CD4-positive, alpha-beta T cell treated with Interleukin-15 for 4 hours (primary cell): ENCODE measurements around the gene S100A5.
"Not testable (repeated sequence)": the region's sequence is repeated elsewhere in the genome, so short reads cannot be mapped to it uniquely, and the experiment has no call there.

Source experiments
- DNase-seq: peaks from one replicate; pipeline ENCODE4 v3.0.0-alpha.2; 2020; ENCODE audit warnings: low spot score

Gene S100A5

GRCh38 chr1:153533689-153534201 is 7.0 kb downstream of the S100A5 start:
- DNase-seq = no peak

- peak; percentile 81 for DNase-seq
Observed at GRCh38 chr1:153532769-153533599, 7.8 kb downstream of the S100A5 start.

DNA sequence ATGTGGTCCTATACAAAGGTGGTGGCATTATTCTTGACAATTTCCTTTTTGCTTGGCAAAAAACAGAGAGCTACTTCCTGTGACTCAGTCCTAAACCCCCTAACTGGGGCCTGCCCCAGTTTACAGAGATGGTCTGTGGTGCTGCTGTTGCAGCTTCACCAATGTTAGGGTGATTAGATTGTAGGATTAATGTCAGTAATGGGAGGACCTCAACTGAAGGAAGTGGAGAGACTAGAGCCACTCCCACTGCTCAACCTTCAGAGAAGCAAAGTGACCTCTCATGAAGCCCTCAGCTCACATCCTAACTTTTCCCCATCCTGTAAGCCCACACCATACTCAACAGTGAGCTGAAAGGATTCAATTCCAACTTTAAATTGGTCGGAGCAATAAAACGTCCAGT is 8.6 kb downstream of the S100A5 start:
- peak; percentile 78 for DNase-seq

DNA sequence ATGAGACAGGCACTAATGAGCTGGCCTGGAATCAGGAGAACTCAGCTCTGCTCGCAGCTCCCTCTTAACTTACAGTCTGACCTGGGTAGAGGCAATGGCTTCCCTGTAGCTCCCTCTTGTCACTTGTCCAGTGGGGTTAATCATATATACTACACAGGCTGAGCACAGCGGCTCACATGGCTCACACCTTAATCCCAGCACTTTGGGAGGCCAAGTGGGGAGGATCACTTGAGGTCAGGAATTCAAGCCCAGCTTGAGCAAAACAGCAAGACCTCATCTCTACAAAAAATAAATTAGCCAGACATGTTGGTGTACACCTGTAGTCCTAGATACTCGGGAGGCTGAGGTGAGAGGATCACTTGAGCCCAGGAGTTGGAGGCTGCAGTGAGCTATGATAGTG is 9.1 kb downstream of the S100A5 start:
- no peak for DNase-seq

DNA sequence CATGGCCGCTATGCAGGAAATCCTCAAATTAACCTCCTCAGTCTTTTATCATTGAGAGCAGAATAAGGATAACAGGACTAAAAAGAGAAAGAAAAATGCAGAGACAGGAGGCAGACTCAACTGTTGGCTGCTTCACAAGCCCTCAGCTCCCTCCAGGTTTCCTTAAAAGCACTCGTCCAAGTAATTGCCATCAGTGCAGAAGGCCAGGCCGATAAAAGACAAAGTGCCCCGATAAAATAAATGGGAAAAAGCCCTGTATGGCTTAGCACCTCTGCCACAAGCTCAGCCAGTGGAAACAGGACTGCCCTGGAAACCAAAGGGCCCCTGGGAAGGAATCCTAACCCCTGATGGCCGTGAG is 13.1 kb downstream of the S100A5 start:
- no peak for DNase-seq

DNA sequence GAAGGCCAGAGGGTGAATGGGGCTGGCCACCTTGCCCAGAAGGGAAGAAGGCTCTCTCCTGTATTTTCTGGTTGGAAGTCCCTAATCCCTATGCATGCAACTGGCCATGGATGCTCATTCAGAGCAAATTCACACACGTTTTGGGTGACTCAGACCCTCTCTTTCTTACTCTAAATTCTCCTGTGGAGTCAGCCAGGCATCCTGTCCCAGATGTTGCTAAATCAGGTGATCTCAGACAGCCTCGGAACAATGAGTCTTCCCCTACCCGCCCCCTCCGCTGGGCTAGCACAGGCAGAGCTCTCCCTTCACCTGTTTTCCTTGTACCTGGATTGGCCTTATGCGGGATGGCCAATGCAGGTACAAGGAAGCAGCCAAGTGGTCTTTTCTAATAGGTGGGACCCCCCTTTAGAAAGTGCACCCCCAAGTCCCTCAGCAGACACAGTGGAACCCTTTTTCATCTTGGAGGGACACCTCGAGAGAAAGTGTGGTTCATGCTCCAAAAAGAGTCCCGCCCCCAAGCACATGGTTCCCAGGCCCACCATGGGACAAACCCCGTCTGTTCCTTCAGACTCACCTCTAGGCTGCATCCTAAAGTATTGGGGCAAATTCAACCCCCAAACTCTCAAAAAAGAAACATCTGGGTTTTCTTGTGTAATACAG is 13.6 kb downstream of the S100A5 start:
- no peak for DNase-seq

- no peak for DNase-seq
Observed at GRCh38 chr1:153526132-153526543, 14.6 kb downstream of the S100A5 start.

GRCh38 chr1:153525088-153525728 is 15.5 kb downstream of the S100A5 start:
- DNase-seq = no peak

GRCh38 chr1:153522353-153523048 is 18.2 kb downstream of the S100A5 start:
- not testable (repeated sequence) for DNase-seq

GRCh38 chr1:153521808-153522207 is 18.9 kb downstream of the S100A5 start:
- not testable (repeated sequence) for DNase-seq

GRCh38 chr1:153520818-153521476 is 19.8 kb downstream of the S100A5 start:
- no peak for DNase-seq

- DNase-seq = not testable (repeated sequence)
Observed at GRCh38 chr1:153520137-153520691, 20.5 kb downstream of the S100A5 start.

- DNase-seq = no peak
Observed at GRCh38 chr1:153519242-153519641, 21.5 kb downstream of the S100A5 start.

DNA sequence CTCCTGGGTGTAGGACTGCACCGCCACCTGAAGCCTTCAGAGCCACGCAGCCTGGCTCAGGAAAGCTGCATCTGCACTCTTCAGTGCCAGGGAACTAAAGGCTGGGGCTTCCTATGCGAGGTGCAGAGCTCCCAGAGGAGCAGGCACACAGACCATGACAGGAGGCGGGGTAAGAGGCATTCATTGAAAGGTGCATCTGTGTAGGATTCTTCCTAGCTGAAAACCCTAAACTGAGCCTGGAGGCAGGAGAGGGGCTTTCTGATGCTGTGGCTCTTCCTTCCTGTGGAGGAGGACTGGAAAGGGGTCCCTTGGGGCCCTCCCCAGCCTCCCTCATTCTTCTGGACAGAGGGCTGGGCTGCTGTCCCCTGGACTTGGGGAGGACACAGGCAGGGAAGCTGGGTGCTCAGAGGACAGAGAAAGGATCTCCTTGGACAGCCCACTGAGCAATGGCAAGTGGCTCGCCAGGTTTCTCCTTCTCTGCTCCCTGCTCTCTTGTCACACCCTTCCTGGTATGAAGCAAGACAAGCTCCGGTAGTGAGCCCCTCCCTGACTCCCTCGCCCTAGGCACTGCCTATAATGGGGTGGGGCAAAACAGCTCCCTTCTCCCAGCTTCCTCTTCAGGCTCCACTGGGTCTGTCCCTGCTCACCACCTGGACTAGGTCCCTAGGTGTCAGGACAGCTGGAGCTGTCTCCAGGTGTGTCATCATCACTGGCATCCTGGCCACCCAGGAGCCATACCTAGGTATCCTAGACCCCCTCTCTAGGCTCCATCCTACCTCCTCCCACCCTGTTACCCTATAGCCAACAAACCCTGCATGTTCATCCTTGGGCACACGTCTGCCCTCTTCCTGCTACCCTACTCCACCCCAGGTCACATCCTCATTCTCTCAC is 25.0 kb downstream of the S100A5 start:
- DNase-seq = no peak

DNA sequence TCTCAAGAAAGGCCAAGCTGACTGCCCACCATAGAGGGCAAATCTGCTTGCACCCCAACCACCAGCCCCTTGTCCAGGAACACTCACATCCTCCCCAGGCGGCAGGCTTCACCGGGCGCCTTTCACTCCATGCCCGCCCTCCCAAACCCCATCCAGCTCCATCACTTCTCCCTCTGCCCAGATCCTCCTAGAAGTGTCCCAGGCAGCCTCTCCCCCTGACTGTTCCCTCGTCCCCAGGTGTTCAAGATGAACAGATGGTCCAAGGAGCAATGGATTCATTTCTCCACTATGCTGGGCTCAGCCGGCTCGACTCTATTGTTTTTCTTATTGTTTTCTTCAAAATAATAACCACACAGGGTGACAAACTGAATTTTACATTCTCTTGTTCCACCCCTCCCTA is 27.1 kb downstream of the S100A5 start:
- no peak for DNase-seq

GRCh38 chr1:153513023-153513422 is 27.7 kb downstream of the S100A5 start:
- DNase-seq = no peak

DNA sequence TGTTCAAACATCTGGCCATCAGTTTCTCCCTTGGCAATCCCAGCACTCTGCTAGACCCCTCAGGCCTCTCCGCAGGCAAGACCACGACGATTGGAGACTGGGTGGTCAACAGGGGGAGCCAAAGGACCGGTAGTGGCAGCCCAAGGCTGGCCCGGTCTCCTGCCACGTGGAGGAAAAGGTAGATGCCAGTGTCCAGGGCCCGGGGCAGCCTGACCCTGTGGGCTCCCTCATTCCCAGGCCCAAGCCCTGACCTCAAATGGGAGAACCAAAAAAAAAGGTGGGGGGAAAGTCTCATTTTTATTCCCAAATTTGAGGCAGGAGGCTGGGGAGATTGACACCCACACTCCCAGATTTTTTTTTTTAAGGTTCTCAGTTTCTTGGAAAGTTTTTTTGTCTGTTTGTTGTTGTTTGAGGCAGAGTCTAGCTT is 29.7 kb downstream of the S100A5 start:
- peak; percentile 79 for DNase-seq

DNA sequence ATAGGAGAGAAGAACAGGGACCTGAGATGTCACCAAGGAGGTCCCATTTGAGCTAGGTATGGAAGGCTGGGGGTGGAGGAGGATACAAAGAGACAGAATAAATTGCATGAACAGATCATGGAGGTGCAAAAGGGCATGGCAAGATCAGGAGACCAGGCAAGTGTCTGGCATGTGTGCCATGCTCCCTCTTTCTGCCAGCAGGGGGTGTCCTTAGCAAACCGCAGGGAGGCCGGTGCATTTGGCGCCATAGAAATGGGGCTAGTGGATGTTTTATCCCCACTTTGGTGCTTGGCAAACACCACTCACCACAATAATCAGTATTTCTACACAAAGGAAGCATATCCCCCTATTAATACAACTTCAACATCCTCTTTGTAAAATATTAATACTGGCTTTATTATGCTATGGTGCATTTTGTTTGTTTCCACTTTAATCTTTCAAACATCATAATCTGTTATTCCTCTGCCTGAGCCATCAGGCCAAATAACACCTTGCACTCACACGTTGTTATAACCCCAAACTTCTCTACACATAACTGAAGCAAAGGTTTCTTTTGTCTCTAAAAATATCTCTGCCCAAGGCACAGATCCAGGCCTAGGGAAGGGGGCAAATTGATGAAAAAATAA is 30.9 kb downstream of the S100A5 start:
- DNase-seq = peak; percentile 71

DNA sequence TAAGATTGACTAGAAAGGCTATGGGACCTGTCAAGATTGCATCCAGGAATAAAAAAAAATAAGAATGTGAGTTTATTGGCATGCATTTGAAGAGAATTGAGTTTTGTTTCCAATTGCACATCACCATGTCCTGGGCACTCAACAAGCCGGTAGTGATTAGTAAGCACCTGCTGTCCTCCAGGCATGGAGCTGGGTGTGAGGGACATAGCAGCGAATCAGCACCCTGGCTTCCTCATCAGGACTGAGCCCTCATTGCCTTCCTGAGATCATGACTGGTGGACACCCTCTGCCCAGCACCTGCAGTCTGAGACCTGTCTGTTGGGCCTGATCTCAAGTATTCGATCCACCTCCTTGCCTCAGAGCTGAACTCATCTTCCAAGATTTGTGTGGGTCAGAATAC is 31.7 kb downstream of the S100A5 start:
- DNase-seq = no peak
